Measurements from ENCODE around the gene TXNDC11. TPM values are rescaled to one million over a fixed set of nuclear protein-coding genes. Genes with fewer than 3 reads are reported as not detected.

The TXNDC11 gene
- total and polyA plus RNA-seq, 9 of the 15 experiments (the other 6 are each of a cell fraction or from before 2014, with no cell fraction given), result 0.66 to 32.6 (median 26.2) TPM

DNA sequence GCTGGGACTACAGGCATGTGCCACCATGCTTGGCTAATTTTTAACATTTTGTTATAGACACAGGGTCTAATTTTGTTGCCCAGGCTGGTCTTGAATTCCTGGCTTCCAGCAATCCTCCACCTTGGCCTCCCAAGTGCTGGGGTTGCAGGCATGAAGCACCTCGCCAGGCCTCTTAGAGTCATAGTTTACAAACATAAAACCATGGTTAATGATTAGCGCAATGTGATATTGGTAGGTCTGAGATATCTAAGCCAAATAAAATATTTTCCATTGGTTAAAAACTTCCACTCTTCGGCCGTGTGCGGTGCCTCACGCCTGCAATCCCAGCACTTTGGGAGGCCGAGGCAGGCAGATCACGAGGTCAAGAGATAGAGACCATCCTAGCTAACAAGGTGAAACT is 16.6 kb downstream of the TXNDC11 start (continued):
- TF ChIP-seq, protein P1, sequence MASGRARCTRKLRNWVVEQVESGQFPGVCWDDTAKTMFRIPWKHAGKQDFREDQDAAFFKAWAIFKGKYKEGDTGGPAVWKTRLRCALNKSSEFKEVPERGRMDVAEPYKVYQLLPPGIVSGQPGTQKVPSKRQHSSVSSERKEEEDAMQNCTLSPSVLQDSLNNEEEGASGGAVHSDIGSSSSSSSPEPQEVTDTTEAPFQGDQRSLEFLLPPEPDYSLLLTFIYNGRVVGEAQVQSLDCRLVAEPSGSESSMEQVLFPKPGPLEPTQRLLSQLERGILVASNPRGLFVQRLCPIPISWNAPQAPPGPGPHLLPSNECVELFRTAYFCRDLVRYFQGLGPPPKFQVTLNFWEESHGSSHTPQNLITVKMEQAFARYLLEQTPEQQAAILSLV (tag; IDR thresholded peaks at IDR 0.05), result no peak
- TF ChIP-seq U2AF1 (optimal IDR thresholded peaks at IDR 0.05; ENCODE audit: low read depth, low read length) (no peak), ZNF445 (CRISPR knock-in tag; IDR thresholded peaks at IDR 0.05; ENCODE audit: low read depth) (no peak)
- TF ChIP-seq, protein P2, sequence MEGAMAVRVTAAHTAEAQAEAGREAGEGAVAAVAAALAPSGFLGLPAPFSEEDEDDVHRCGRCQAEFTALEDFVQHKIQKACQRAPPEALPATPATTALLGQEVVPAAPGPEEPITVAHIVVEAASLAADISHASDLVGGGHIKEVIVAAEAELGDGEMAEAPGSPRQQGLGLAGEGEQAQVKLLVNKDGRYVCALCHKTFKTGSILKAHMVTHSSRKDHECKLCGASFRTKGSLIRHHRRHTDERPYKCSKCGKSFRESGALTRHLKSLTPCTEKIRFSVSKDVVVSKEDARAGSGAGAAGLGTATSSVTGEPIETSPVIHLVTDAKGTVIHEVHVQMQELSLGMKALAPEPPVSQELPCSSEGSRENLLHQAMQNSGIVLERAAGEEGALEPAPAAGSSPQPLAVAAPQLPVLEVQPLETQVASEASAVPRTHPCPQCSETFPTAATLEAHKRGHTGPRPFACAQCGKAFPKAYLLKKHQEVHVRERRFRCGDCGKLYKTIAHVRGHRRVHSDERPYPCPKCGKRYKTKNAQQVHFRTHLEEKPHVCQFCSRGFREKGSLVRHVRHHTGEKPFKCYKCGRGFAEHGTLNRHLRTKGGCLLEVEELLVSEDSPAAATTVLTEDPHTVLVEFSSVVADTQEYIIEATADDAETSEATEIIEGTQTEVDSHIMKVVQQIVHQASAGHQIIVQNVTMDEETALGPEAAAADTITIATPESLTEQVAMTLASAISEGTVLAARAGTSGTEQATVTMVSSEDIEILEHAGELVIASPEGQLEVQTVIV (CRISPR knock-in tag; IDR thresholded peaks at IDR 0.05; ENCODE audit: borderline replicate concordance), result no peak

DNA sequence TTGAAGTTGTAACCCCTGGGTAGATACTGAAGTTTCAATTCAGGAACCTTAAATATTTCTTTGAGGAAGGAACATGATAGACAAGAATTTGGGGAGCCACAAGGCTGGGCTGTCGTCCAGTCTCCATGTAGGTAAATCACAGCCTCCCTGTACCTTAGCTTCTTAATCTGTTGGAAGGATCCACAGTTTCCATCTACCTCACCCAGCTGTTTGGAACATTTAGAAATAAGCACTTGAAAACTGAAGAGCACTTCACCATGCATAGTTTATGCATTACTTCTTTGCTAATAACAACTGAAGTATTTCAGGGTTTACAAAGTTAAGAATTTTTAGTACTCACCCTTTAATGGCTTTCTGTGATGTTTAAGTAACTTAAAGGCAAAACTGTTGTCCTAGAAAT is 17.2 kb downstream of the TXNDC11 start:
- no peak overlapping the region for H3K9ac ChIP-seq (ENCODE audit: insufficient read depth in 1 of 2, low read depth in 2 of 2, low read length in 2 of 2)
- no peaks in the 10 kb centered on the region for H3K9me3 ChIP-seq (replicated peaks; ENCODE audit: control insufficient read depth, insufficient read depth, low read depth, low read length)
- TF ChIP-seq, protein P3, sequence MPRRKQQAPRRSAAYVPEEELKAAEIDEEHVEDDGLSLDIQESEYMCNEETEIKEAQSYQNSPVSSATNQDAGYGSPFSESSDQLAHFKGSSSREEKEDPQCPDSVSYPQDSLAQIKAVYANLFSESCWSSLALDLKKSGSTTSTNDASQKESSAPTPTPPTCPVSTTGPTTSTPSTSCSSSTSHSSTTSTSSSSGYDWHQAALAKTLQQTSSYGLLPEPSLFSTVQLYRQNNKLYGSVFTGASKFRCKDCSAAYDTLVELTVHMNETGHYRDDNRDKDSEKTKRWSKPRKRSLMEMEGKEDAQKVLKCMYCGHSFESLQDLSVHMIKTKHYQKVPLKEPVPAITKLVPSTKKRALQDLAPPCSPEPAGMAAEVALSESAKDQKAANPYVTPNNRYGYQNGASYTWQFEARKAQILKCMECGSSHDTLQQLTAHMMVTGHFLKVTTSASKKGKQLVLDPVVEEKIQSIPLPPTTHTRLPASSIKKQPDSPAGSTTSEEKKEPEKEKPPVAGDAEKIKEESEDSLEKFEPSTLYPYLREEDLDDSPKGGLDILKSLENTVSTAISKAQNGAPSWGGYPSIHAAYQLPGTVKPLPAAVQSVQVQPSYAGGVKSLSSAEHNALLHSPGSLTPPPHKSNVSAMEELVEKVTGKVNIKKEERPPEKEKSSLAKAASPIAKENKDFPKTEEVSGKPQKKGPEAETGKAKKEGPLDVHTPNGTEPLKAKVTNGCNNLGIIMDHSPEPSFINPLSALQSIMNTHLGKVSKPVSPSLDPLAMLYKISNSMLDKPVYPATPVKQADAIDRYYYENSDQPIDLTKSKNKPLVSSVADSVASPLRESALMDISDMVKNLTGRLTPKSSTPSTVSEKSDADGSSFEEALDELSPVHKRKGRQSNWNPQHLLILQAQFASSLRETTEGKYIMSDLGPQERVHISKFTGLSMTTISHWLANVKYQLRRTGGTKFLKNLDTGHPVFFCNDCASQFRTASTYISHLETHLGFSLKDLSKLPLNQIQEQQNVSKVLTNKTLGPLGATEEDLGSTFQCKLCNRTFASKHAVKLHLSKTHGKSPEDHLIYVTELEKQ (CRISPR knock-in tag; IDR thresholded peaks at IDR 0.05), result no peak
- TF ChIP-seq FOS (IDR thresholded peaks at IDR 0.05; ENCODE audit: extremely low read depth, insufficient read length) (no peak), ZNF830 (CRISPR knock-in tag; IDR thresholded peaks at IDR 0.05) (no peak), ZNF217 (CRISPR knock-in tag; IDR thresholded peaks at IDR 0.05) (no peak)
- TF ChIP-seq, protein P4, sequence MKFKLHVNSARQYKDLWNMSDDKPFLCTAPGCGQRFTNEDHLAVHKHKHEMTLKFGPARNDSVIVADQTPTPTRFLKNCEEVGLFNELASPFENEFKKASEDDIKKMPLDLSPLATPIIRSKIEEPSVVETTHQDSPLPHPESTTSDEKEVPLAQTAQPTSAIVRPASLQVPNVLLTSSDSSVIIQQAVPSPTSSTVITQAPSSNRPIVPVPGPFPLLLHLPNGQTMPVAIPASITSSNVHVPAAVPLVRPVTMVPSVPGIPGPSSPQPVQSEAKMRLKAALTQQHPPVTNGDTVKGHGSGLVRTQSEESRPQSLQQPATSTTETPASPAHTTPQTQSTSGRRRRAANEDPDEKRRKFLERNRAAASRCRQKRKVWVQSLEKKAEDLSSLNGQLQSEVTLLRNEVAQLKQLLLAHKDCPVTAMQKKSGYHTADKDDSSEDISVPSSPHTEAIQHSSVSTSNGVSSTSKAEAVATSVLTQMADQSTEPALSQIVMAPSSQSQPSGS (CRISPR knock-in tag; IDR thresholded peaks at IDR 0.05), result no peak
- TF ChIP-seq, protein P5, sequence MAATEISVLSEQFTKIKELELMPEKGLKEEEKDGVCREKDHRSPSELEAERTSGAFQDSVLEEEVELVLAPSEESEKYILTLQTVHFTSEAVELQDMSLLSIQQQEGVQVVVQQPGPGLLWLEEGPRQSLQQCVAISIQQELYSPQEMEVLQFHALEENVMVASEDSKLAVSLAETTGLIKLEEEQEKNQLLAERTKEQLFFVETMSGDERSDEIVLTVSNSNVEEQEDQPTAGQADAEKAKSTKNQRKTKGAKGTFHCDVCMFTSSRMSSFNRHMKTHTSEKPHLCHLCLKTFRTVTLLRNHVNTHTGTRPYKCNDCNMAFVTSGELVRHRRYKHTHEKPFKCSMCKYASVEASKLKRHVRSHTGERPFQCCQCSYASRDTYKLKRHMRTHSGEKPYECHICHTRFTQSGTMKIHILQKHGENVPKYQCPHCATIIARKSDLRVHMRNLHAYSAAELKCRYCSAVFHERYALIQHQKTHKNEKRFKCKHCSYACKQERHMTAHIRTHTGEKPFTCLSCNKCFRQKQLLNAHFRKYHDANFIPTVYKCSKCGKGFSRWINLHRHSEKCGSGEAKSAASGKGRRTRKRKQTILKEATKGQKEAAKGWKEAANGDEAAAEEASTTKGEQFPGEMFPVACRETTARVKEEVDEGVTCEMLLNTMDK (IDR thresholded peaks at IDR 0.05; ENCODE audit: borderline replicate concordance, insufficient read depth, low read depth, low read length, poor library complexity, severe bottlenecking), result no peak

More for the DNA sequence above, 17.2 kb downstream of the TXNDC11 start:
- Histone ChIP-seq H3K4me1 (replicated peaks in 1 of 2; ENCODE audit: control insufficient read depth in 2 of 2, insufficient read depth in 2 of 2, low read length in 2 of 2) (no peaks in the 10 kb centered on the region), H3K27ac (ENCODE audit: extremely low read depth, low read depth, low read length) (no peak overlapping the region), H3K4me2 (ENCODE audit: insufficient read depth, low read length) (no peak overlapping the region), H3K79me2 (ENCODE audit: control insufficient read depth, insufficient read depth, low read length) (no peaks in the 10 kb centered on the region; the same call in 2 of the 3 replicates), H3K9me1 (ENCODE audit: control insufficient read depth, insufficient read depth, low read length) (no peaks in the 10 kb centered on the region), H2AFZ (ENCODE audit: low read depth, low read length) (no peak overlapping the region), H3K36me3 (ENCODE audit: control insufficient read depth, insufficient read depth, low read length) (peaks cover 88% of the 10 kb centered on the region), H3K27me3 (ENCODE audit: control insufficient read depth in 2 of 2, insufficient read depth in 2 of 2, low read length in 2 of 2) (no peaks in the 10 kb centered on the region), H3K4me3 (no peak overlapping the region), H4K20me1 (replicated peaks; ENCODE audit: control insufficient read depth, insufficient read depth, low read length) (no peaks in the 10 kb centered on the region)
- in situ Hi-C loops (cut with MboI) (no loop called here), intact Hi-C loops (cut with micrococcal nuclease) (no loop called here)
- no peak for FAIRE-seq
- ChIA-PET POLR2A (interaction anchor here (0.6 to 1.8 kb wide), 5 partner anchors 11 to 45 kb away, joined by 3 to 9 read pairs (median 3); no protein-coding TSS in a partner anchor), CTCF (ENCODE audit: low intra/inter-chr PET ratio) (no interaction called here)
- BruUV-seq (replicated peaks), result no TSS peak
- DNase-seq (ENCODE audit: extremely low read depth in 1 of 4, low spot score in 3 of 4), result no peak
- 67% methylated on average over 1 of the region's 1 CpG for WGBS (ENCODE audit: insufficient coverage, low coverage, missing lambda C conversion rate)
- no peak for ATAC-seq
